HCT116 (cell line): ENCODE measurements around the gene FXYD6.

ENCODE experiments used
- CTCF ChIP-seq, 3 experiments: fragments of 200-600 bp in 1 of 3; sonication (generic) in 1 of 3; IDR thresholded peaks in 2 of 3; conservative IDR thresholded peaks in 1 of 3; 2 replicates each; pipeline ENCODE4 v1.5.1; 2012 to 2017; ENCODE audit warnings: low read depth in 2 of 3, low read length in 2 of 3, antibody characterized with exemption in 1 of 3, borderline replicate concordance in 1 of 3, control low read depth in 1 of 3, mild to moderate bottlenecking in 1 of 3, mixed read lengths in 1 of 3, mixed run types in 1 of 3, moderate library complexity in 1 of 3; ENCODE audit not compliant: insufficient read depth in 1 of 3
- EZH2phosphoT487 ChIP-seq: fragments of 200-600 bp; IDR thresholded peaks from 2 replicates; pipeline ENCODE4 v1.6.1; 2018; ENCODE audit warnings: antibody characterized with exemption, borderline replicate concordance
- FOSL1 ChIP-seq: IDR thresholded peaks from 2 replicates; pipeline ENCODE4 v1.6.1; 2012; ENCODE audit warnings: low read depth
- POLR2A ChIP-seq: IDR thresholded peaks from 2 replicates; pipeline ENCODE4 v1.7.0; 2011; ENCODE audit warnings: borderline replicate concordance; ENCODE audit not compliant: insufficient read depth, insufficient read length; ENCODE audit errors: extremely low read depth
- POLR2AphosphoS5 ChIP-seq: IDR thresholded peaks from 2 replicates; pipeline ENCODE4 v1.6.1; 2011; ENCODE audit warnings: mild to moderate bottlenecking, low read depth, low read length, moderate library complexity
- RAD21 ChIP-seq: IDR thresholded peaks from 2 replicates; pipeline ENCODE4 v1.6.1; 2012; ENCODE audit warnings: low read depth, mild to moderate bottlenecking
- REST ChIP-seq: IDR thresholded peaks from 2 replicates; pipeline ENCODE4 v1.6.1; 2012; ENCODE audit warnings: low read depth
- SIN3A ChIP-seq: IDR thresholded peaks from 2 replicates; pipeline ENCODE4 v1.6.1; 2012; ENCODE audit warnings: low read depth
- YY1 ChIP-seq: IDR thresholded peaks from 2 replicates; pipeline ENCODE4 v1.6.1; 2011; ENCODE audit warnings: low read length, low read depth, moderate library complexity, mild to moderate bottlenecking; ENCODE audit not compliant: insufficient replicate concordance; ENCODE audit errors: extremely low read depth
- ZBTB33 ChIP-seq: IDR thresholded peaks from 2 replicates; pipeline ENCODE4 v1.6.1; 2011; ENCODE audit warnings: mild to moderate bottlenecking, low read length, moderate library complexity; ENCODE audit not compliant: insufficient replicate concordance; ENCODE audit errors: extremely low read depth
- ZNF274 ChIP-seq: fragments of 200-500 bp; sonication (Bioruptor generic); IDR thresholded peaks from 2 replicates; pipeline ENCODE4 v1.6.1; 2014; ENCODE audit warnings: mild to moderate bottlenecking, low read depth, low read length, inconsistent platforms

GRCh38 chr11:117866526-117866925, 9.9 kb downstream of the FXYD6 start:
- no peak for TF ChIP-seq POLR2AphosphoS5
- TF ChIP-seq REST: no peak
- no peak for TF ChIP-seq POLR2A
- no peak for TF ChIP-seq EZH2phosphoT487
- no peak for TF ChIP-seq CTCF (IDR thresholded peaks at IDR 0.05 in 2 of 3, conservative IDR thresholded peaks at IDR 0.05 in 1 of 3; ENCODE audit: borderline replicate concordance in 1 of 3, insufficient read depth in 1 of 3, low read depth in 2 of 3, low read length in 2 of 3)
- no peak for TF ChIP-seq ZNF274
- TF ChIP-seq SIN3A: no peak
- TF ChIP-seq ZBTB33: no peak
- no peak for TF ChIP-seq FOSL1
- no peak for TF ChIP-seq YY1
- no peak for TF ChIP-seq RAD21
